NCI-H82 (cell line): ENCODE measurements around the gene RDH13.
"Not testable (repeated sequence)": the region's sequence is repeated elsewhere in the genome, so short reads cannot be mapped to it uniquely, and the experiment has no call there.

Source experiments
- DNase-seq: peaks from one replicate; lab custom pipeline; 2025; lab: John Stamatoyannopoulos, UW

Gene RDH13

DNA sequence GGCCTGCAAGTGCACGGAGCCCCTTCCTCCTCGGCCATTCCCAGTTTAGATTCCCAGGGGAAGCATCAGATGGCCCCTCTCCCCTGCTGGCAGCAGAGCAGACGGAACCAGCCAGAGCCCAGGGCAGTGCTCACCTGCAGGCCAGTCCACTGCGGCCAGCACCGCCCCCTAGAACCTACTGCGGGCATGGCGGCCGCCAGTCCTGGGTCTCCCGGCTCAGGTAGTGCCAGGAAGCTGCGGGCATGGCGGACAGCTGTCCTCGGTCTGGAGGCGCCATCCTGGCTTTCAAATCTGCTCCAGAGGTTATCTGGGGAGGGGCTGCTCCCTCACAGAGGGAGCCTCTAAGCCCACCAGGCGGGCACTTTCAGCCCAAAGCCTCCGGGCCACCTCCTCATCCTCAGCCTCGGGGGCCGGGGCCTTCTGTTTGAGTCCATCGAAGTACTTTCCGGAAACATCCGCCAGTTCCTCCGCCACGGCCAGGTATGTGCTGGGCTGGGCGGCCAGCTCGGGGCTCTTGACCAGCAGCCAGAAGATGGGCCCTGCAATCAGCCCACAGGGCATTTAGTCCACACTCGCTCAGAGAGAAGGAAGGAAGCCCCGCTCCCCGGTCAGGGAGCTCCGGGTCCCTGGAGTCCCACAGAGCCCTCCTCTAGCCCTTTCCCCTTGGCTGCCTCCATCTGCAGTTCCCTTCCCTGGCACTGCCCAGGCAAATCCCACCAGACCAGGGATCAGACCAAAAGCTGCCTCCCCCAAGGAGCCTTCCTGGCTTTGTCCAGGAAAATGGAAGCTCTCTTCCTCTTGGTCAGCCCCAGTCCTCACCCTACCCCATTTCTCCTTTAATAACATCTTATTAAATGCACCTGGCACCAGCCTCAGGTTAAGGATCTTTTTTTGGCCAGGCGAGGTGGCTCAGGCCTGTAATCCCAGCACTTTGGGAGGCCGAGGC, 17.9 kb downstream of the RDH13 start:
- DNase-seq: no peak

DNA sequence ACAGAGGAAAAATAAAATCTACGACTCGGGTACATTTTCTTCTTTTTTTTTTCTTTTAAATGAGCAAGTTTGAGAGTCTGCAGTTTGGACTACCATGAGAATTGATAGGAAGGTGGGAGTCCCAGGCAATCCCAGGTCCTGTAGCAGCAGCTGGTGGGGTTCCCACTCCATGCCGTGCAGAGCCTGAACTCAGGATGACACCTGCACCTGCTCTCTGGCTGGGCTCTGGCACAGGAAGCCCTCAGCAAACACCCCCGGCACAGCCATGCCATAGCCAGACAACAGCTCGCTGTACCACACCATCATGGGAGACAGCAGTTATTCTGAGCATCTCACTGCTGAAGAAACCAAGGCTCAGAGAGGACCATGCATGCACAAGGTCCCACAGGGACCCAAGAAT, 18.7 kb downstream of the RDH13 start:
- DNase-seq: no peak

DNA sequence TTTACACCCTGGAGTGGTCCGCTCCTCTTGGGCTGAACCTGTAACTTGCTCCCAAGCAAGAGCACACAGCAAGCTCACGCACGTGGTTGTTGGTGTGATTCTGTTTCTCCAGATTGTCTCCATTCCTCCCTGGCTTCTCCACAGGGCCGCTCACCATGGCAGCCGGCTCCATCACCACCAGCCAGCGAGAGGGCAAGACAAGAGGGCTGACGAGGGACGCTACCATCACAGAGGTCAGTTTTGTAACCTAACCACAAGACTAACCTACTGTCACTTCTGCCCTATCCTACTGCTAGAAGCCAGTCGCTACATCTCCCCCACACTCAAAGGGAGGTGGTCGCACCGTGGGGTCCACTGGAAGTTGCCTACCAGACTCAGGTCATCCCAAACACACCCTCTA, 20.3 kb downstream of the RDH13 start:
- no peak for DNase-seq

DNA sequence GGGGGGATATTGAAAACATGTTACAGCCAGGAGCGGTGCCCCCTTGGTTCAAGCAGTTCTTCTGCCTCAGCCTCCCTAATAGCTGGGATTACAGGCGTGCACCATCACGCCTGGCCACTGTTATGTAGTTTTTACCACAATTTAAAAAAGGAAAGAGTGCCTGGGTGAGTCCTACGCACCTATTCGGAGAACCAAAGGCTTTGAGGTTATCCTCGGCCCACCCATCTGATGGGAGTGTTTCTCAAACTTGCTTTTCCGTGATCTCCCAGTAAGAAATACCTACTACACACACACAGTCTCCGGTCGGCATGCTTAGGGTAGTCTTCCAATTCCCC, 20.6 kb downstream of the RDH13 start:
- DNase-seq: no peak

DNA sequence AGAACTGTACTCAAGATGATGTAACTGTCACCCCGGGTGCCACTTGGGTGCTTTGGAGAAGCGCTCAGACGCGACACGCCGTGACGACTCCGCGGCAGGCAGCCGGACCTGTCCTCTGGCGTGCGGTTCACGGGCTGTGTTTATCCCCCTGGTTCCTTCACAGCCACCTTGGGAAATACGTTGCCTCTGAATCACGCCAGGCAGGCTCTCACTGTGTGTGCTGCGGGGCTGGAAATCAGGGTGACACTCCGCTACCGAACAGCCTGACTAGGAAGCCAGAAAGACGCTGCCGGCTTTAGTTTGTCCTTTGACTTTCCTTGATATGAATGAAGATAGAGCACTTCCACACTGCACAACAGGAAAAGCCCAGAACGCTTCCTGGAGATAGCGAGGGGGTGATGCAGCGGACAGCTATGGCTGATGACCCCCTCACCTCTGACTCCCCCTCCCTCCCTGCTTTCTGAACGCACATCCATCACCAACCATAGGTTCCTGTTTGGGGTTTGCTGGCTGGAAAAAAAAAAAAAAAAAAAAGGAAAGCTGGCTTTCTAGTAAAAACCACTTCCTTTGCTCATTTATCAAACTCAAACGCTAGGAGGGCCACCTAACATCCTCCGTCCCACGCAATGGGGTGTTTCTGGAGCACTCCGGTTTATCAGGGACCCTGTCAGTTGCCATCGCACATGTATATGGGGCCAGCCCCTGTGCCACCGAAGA, 21.2 kb downstream of the RDH13 start:
- no peak for DNase-seq

DNA sequence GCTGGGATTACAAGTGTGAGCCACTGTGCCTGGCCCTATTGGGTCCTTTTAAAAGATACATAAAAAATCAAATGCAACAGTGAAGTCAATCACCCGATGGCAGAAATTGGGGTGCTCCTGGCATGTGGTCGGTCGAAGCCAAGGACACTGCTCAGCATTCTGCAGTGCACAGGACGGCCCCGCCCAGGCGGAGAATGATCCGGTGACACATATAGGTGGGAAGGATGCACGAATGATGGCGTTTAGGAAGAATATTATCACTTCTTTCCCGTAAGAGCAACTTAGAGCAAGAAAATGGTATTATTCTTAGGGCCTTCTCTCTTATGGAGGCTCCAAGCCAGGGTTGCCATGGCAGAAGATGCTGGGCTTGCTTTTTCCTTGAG, 21.7 kb downstream of the RDH13 start:
- DNase-seq: no peak

DNA sequence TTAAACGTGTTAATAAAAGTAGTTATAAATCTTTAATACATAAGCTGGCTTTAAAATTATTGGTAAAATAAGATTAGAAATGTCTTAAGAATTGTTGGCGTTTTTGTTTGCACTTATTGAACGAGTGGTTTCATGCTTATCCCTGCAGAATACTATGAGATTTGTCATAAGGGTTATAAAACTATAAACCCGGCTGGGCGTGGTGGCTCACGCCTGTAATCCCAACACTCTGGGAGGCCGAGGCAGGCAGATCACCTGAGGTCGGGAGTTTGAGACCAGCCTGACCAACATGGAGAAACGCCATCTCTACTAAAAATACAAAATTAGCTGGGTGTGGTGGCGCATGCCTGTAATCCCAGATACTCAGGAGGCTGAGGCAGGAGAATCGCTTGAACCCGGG, 22.3 kb downstream of the RDH13 start:
- DNase-seq: not testable (repeated sequence)

DNA sequence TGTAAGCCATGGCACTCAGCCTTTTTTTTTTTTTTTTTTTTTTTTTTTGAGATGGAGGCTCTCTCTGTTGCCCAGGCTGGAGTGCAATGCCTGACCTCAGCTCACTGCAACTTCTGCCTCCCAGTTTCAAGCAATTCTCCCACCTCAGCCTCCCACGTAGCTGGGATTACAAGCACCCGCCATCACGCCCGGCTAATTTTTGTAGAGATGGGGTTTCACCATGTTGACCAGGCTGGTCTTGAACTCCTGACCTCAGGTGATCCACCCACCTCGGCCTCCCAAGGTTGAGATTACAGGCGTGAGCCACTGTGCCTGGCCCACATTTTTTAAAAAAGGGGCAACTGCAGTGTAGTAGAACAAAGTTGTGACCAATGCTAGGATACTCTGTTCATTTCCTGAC, 25.3 kb downstream of the RDH13 start:
- not testable (repeated sequence) for DNase-seq

DNA sequence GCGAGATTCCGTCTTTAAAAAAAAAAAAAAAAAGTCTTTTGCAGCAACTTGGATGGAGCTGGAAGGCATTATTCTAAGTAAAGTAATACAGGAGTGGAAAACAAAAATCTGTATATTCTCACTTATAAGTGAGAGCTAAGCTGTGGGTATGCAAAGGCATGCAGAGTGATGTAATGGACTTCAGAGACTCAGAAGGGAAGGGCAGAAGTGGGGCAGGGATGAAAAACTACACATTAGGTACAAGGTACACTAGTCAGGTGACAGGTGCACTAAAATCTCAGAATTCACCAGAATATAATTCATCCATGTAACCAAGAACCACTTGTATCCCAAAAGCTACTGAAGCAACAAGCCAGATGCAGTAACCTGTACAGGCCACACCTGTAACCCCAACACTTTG, 26.9 kb downstream of the RDH13 start:
- no peak for DNase-seq

DNA sequence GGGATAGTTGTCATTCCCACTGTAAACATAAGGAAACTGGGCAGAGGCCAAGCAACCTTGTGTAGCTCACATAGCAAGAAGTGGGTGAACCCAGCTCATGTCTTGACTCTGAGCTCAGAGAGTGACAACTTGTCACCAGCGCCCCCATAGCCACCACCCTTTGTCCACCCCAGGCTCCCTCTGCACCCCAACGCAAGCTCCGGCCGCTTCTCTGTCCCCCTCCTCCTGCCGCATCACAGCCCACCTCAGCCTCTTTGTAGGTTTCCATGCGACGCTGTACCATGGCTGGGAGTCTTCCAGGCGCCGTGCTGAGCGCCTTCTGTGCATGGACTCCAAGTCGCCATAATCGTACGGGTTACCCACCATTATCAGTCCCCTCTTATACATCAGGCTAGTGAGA, 28.2 kb downstream of the RDH13 start:
- no peak for DNase-seq

DNA sequence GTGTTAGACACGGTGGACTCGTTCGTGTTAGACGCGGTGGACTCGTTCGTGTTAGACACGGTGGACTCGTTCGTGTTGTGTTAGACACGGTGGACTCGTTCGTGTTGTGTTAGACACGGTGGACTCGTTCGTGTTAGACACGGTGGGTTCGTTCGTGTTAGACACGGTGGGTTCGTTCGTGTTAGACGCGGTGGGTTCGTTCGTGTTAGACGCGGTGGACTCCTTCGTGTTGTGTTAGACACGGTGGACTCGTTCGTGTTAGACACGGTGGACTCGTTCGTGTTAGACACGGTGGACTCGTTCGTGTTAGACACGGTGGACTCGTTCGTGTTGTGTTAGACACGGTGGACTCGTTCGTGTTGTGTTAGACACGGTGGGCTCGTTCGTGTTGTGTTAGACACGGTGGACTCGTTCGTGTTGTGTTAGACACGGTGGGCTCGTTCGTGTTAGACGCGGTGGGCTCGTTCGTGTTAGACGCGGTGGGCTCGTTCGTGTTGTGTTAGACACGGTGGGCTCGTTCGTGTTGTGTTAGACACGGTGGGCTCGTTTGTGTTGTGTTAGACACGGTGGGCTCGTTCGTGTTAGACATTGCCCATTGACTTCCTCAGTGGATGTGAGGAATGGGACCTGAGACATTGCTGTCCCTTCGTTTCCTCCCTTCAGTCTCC, 29.8 kb downstream of the RDH13 start:
- DNase-seq: not testable (repeated sequence)

DNA sequence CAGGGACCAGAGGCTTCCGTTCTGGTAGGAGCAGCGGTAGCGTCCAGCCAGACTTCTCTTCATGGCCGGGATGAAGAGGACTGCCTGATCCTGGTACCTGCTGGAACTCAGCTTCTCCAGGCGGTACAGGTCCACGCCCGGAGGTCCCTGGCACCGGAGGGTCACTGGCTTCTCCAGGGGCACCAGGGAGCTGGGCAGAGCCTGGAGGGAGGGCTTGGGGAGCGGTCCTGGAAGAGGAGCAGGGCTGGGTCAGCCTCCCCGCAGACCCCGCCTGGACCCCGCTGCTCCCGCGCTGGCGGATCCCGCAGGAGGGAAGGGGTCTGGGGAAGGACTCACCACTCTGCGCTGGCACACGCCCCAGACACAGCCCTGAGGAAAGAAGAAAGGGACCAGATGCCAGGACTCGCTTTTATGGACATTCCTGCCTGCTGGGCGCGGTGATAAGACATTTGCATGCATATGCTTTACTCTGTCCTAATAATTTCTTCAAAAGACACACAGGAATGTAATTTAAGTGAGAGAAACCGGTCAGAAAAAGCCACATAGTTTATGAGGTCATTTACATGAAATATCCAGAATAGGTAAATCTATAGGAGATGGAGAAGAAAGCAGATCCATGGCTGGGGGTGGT, 30.7 kb downstream of the RDH13 start:
- no peak for DNase-seq

DNA sequence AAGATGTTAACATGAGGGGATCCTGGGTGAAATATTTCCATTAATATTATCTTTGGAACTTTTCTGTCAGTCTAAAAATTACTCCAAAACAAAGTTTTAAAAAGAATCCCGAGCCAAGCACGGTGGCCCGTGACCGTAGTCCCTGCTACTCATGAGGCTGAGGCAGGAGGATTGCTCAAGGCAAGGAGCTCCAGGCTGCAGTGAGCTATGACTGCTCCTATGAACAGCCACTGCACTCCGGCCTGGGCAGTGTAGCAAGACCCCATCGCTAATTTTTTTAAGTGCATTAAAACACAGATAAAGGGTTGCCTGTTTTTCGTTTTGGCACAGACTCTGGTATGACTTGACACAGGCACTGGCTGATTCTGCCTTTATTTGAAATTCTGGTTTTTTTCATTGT, 31.8 kb downstream of the RDH13 start:
- no peak for DNase-seq

DNA sequence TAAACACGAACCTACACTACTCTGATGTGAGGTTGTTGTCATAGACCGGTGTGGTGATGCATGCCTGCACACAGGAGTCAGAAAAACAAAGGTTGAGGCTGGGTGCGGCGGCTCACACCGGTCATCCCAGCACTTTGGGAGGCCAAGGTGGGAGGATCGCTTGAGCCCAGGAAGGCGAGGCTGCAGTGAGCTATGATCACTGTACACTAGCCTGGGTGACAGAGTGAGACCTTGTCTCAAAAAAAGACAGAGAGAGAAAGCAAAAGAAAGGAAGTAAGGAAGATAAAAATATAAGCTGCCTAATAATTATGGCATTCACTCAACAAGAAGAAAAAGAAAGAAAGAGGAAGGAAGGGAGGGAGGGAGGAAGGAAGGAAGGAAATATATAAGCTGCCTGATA, 34.2 kb downstream of the RDH13 start:
- no peak for DNase-seq

DNA sequence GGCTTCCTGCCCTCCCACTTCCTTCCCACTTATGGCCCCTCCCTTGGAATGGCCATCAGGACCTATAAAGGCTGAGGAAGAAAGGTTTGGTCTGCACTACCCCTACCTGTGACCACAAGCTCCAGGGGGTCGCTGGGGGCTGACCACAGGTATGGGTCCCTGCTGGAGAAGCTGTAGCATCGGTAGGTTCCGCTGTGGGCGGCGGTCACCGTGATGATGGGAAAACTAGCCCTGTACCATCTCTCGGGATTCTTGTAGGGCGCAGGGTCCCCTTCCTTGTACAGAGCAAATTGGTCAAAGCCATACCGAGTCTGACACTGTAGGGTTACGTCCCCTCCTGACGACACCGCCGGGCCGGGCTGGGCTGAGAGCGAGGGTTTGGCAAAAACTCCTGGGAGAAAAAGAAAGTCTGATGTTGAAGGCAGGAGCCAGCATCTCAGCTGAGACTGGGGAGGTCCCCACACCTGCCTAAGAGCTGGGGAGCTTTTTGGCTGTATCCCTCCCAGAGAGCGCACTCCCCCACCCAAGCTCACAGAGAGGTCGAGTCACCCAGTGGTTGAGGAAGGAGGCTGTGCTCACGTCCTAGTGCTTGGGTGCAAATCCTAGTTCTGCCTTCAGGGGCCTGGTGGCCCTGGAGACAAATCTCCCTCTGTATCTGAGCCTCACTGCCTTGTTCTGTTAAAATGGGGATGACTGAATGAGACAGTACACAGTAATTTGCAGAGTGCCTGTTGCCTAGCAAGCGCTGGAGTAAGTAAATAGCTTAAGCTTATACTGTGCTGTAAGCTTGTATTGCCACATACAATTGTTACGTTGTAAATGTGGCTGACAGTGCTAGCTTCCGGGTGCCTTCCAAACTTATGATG, 35.2 kb downstream of the RDH13 start:
- peak; percentile 66 for DNase-seq

DNA sequence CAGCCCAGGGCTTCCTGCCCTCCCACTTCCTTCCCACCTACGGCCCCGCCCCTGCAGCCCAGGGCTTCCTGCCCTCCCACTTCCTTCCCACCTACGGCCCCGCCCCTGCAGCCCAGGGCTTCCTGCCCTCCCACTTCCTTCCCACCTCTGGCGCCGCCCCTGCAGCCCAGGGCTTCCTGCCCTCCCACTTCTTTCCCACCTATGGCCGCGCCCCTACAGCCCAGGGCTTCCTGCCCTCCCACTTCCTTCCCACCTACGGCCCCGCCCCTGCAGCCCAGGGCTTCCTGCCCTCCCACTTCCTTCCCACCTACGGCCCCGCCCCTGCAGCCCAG, 35.8 kb downstream of the RDH13 start:
- not testable (repeated sequence) for DNase-seq

DNA sequence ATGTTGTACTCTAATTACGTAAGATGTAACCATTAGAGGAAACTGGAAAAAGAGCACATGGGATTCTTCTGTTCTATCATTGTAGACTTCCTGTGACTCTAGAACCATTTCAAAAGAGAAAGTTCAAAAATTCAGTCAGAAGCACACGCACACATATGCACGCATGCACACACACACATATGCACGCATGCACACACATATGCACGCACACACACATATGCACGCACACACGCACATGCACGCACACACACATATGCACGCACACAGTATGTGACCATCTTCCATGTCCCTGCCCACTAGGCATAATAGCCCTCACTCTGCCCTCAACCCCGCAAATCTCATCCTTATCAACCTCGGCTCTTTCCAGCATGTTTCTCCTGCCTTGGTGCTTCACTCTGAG, 38.8 kb downstream of the RDH13 start:
- DNase-seq: no peak

DNA sequence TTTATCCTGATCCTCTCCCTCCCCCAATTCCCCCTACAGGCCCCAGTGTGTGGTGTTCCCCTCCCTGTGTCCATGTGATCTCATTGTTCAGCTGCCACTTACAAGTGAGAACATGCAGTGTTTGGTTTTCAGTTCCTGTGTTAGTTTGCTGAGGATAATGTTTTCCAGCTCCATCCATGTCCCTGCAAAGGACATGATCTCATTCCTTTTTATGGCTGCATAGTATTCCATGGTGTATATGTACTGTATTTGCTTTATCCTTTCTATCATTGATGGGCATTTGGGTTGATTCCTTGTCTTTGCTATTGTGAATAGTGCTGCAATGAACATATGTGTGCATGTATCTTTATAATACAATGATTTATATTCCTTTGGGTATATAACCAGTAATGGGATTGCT, 42.6 kb downstream of the RDH13 start:
- not testable (repeated sequence) for DNase-seq

DNA sequence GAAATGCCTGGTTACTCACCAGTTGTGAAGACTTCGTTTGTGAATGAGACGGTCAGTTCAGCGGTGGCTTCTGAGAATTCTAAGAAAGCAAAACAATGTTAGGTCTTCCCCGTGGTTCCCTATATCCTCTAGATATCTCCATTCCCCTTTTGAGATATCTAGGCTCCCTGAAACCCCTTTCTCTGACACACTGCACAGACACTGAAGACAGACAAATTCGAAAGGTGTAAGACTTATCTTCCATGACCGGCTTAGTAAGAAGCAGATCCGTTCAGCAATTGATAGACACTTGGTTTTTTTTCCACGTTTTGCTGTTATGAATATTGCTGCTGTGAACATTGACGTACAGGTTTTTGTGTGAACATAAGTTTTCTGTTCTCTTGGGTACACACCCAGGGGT, 44.3 kb downstream of the RDH13 start:
- DNase-seq: no peak

DNA sequence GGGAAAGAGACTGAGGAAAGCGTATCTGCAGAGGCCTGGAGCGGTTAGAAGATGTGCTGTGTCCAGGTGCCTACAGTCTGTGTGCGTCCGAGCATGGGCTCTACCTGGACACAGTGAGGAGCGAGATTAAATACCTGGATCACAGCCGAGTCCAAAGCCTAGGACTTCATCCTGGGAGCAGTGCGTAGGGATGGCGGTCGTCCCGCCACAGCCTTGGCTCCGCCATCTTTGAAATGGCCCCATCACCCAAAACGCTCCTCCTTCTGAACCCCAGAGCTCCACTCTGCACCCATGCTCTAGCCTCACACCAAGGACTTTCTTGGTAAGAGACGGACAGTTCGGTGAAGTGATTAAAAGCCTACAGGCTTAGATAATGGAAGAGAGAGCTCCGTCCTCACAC, 44.7 kb downstream of the RDH13 start:
- no peak for DNase-seq

DNA sequence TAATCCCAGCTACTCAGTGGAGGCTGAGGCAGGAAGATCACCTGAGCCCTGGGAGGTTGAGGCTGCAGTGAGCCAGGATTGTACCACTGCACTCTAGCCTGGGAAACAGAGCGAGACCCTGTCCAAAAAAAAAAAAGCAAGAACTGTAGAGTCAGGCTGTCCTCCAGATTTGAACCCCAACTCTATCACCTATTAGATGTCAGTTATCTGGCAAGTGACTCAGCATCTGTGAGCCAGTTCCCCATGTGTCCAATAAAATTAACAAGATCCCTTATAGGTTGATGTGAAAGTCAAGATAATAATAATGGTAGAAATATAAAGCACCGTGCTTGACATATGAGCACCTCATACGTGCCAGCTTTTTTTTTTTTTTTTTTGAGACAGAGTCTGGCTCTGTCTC, 46.9 kb downstream of the RDH13 start:
- no peak for DNase-seq

DNA sequence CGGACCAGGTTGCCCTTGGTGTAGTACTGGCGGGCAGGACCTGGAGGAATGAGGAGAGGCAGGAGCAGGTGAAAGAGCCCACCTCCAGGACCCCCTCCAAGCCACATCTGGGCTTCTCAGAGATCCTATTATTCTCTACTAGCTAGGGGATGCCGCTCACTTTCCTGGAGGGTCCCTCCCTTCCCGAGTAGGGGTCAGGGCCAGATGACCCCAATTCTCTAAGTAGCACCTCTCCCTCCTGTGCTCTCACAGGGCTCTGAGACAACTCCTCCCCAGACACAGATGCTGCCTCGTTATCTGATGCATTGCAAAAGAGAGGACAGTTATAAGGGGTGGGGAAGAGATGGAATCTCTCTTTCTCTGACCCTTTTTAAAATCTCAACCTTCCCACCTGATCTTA, 47.8 kb downstream of the RDH13 start:
- no peak for DNase-seq
